Neural progenitor cell (in vitro differentiated cells): Measurements from ENCODE around the gene NR2F1. TPM values are rescaled to one million over a fixed set of nuclear protein-coding genes. Genes with fewer than 3 reads are reported as not detected.

Experiments
- DNase-seq: peaks from one replicate; pipeline ENCODE4 v3.0.0-alpha.2; 2016; ENCODE audit warnings: low spot score
- H2AFZ ChIP-seq: fragments of 200-600 bp; sonication (generic); replicated peaks from 2 replicates; pipeline ENCODE4 v1.6.1; 2016; ENCODE audit warnings: antibody characterized with exemption
- H3F3A ChIP-seq: fragments of 200-600 bp; sonication (generic); 2 replicates; pipeline ENCODE4 v1.6.1; 2016; ENCODE audit warnings: antibody characterized with exemption, low read depth
- H3K27ac ChIP-seq: fragments of 200-600 bp; sonication (generic); 2 replicates; pipeline ENCODE4 v1.5.1; 2016; ENCODE audit warnings: mild to moderate bottlenecking
- H3K27me3 ChIP-seq: fragments of 200-600 bp; sonication (generic); 2 replicates; pipeline ENCODE4 v1.6.1; 2016; ENCODE audit warnings: mild to moderate bottlenecking, moderate library complexity
- H3K36me3 ChIP-seq: fragments of 200-600 bp; sonication (generic); 2 replicates; pipeline ENCODE4 v1.5.1; 2016
- H3K4me1 ChIP-seq: fragments of 200-600 bp; sonication (generic); 2 replicates; pipeline ENCODE4 v1.6.1; 2016; ENCODE audit warnings: mixed run types
- H3K4me2 ChIP-seq: fragments of 200-600 bp; sonication (generic); 2 replicates; pipeline ENCODE4 v1.6.1; 2016
- H3K4me3 ChIP-seq: fragments of 200-600 bp; sonication (generic); 2 replicates; pipeline ENCODE4 v1.5.1; 2016
- H3K79me2 ChIP-seq: fragments of 200-600 bp; sonication (generic); 2 replicates; pipeline ENCODE4 v1.6.1; 2016; ENCODE audit warnings: low read depth
- H3K9ac ChIP-seq: fragments of 200-600 bp; sonication (generic); 2 replicates; pipeline ENCODE4 v1.6.1; 2016
- H3K9me3 ChIP-seq: fragments of 200-600 bp; sonication (generic); 2 replicates; pipeline ENCODE4 v1.5.1; 2016; ENCODE audit warnings: low read depth
- H4K20me1 ChIP-seq: fragments of 200-600 bp; sonication (generic); 2 replicates; pipeline ENCODE4 v1.6.1; 2016; ENCODE audit warnings: low read depth
- H3K27ac Mint-ChIP-seq: 3 replicates; pipeline ENCODE4 v1.8.0; 2021; ENCODE audit warnings: mixed read lengths
- H3K27me3 Mint-ChIP-seq: 2 replicates; pipeline ENCODE4 v1.8.0; 2022; ENCODE audit warnings: low read depth, mild to moderate bottlenecking, inconsistent platforms, moderate library complexity, mixed read lengths; ENCODE audit not compliant: insufficient read depth
- H3K36me3 Mint-ChIP-seq: 3 replicates; pipeline ENCODE4 v1.8.0; 2021; ENCODE audit warnings: mixed read lengths
- H3K4me1 Mint-ChIP-seq: 3 replicates; pipeline ENCODE4 v1.8.0; 2021; ENCODE audit warnings: mixed read lengths
- H3K4me3 Mint-ChIP-seq: 3 replicates; pipeline ENCODE4 v1.8.0; 2021; ENCODE audit warnings: mild to moderate bottlenecking, moderate library complexity, mixed read lengths
- H3K9me3 Mint-ChIP-seq: 3 replicates; pipeline ENCODE4 v1.8.0; 2020; ENCODE audit warnings: mixed read lengths
- EZH2 ChIP-seq: fragments of 200-600 bp; sonication (generic); IDR thresholded peaks from 2 replicates; pipeline ENCODE4 v1.6.1; 2017; ENCODE audit warnings: antibody characterized with exemption, mild to moderate bottlenecking, moderate library complexity
- EZH2phosphoT487 ChIP-seq: fragments of 200-600 bp; sonication (generic); IDR thresholded peaks from 2 replicates; pipeline ENCODE4 v1.6.1; 2017; ENCODE audit warnings: antibody characterized with exemption
- total RNA-seq: library from RNA; depleted of rRNA; stranded (reverse); fragments of >200 nt; gene quantifications from 2 replicates; pipeline ENCODE4 v1.2.3, GENCODE V29; 2015; ENCODE audit warnings: low replicate concordance
- TF ChIP-seq, protein P1 (sequence below): fragments of 200-600 bp; sonication (generic); IDR thresholded peaks from 2 replicates; pipeline ENCODE4 v1.5.1; 2017; ENCODE audit warnings: antibody characterized with exemption, mild to moderate bottlenecking

The NR2F1 gene
- total RNA-seq, 1 donor from 2014 or later = 9.1 TPM

DNA sequence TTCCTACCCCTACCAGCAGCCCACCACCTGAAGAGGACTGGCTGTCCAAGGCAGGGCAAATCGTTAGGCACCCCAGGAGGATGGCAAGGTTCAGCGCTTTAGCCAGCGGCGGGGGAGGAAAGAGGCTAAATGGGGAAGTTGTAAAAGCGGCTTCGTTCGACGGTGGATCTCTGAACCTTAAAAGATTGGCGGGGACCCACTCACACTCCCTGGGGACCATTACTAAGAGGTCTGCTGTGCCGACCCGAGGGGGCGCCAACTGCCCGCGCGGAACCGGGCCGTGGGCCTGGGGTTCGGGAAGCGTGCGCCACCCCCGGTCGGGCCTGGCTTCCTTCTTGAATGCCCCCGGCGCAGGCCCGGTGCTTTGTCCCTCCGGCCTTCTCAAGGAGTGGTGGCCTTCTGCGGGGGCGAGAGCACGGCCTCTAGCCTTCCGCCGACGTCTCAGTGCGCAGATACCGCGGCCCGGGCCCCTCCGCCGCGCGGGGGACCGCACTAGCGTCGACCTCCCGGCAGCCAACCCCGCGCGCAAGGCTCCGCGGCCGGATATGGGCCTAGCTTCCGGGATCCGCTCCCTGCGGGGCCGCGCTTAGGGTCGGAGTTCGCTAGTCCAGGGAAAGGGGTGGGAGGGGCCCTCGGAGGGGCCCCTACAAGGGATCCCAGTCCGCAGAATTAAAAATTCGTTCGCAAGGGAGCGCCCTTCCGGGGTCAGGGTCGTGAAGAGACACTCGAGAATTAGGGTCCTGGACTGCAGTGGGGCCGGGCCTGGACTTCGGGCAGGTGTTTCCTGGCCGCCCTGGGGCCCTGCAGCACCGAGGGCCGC, 12.5 kb upstream of the NR2F1 start:
- H4K20me1 ChIP-seq = peaks cover 30% of the 10 kb centered on the region
- peak overlapping the region; percentile 41 for H2AFZ ChIP-seq
- H3K4me1 ChIP-seq = peaks cover 61% of the 10 kb centered on the region
- H3K4me2 ChIP-seq = peak overlapping the region; percentile 90
- peak overlapping the region; percentile 73 for H3K4me3 Mint-ChIP-seq
- TF ChIP-seq EZH2phosphoT487 = peak; percentile 21
- TF ChIP-seq, protein P1, sequence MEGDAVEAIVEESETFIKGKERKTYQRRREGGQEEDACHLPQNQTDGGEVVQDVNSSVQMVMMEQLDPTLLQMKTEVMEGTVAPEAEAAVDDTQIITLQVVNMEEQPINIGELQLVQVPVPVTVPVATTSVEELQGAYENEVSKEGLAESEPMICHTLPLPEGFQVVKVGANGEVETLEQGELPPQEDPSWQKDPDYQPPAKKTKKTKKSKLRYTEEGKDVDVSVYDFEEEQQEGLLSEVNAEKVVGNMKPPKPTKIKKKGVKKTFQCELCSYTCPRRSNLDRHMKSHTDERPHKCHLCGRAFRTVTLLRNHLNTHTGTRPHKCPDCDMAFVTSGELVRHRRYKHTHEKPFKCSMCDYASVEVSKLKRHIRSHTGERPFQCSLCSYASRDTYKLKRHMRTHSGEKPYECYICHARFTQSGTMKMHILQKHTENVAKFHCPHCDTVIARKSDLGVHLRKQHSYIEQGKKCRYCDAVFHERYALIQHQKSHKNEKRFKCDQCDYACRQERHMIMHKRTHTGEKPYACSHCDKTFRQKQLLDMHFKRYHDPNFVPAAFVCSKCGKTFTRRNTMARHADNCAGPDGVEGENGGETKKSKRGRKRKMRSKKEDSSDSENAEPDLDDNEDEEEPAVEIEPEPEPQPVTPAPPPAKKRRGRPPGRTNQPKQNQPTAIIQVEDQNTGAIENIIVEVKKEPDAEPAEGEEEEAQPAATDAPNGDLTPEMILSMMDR = peak; percentile 27
- TF ChIP-seq EZH2 = peak; percentile 88
- no peaks in the 10 kb centered on the region for H3K9me3 ChIP-seq
- H3K9me3 Mint-ChIP-seq = peaks cover 3% of the 10 kb centered on the region
- peaks cover 98% of the 10 kb centered on the region for H3K27me3 ChIP-seq
- no peaks in the 10 kb centered on the region for H3K36me3 ChIP-seq
- DNase-seq = peak; percentile 67
- peaks cover 14% of the 10 kb centered on the region for H3K27me3 Mint-ChIP-seq
- H3K4me1 Mint-ChIP-seq = peaks cover 65% of the 10 kb centered on the region
- no peaks in the 10 kb centered on the region for H3K79me2 ChIP-seq
- H3K27ac ChIP-seq = no peak overlapping the region
- H3K27ac Mint-ChIP-seq = no peak overlapping the region
- H3K9ac ChIP-seq = no peak overlapping the region
- H3K4me3 ChIP-seq = peak overlapping the region; percentile 36
- peaks cover 21% of the 10 kb centered on the region for H3K36me3 Mint-ChIP-seq
- H3F3A ChIP-seq = peaks cover 62% of the 10 kb centered on the region

DNA sequence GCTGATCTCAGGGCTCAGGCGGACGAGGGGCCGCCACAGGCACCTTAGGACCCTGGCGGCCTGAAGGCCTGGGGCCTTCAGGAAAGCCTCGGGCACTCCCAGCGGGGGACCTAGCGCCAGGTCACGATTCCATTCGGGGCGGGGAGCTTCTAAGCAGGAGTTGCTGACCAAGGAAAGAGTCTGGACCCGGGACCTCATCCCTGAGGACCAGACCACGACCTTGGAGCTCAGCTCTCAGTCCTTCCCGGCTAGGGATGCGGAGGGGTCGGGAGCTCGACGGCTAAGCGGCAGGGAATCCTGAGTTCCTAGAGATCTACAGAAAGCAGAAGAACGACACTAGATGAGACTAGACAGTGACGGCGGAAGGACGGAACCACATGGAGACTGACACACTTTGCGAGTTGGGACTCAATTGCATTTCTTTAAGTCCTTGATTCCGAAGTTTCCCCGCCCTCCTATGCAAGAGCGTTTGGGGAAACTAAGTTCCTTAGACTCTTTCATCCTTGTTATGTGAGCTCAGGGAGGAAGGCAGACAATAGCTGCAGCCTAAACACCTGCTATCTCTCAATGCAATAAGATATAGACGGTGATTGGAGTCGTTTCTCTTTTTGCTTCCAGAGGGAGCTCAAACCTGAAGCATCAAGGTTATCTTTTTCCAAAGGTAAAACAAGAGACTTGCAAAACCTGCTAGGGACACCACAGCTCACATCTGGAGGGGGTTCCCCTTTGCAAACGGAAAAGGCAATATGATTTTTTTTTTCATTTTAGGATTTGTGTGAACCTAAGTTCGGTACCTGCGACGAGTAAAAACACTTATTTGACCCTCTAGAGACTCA, 11.7 kb upstream of the NR2F1 start:
- Histone ChIP-seq H3K9me3 (no peaks in the 10 kb centered on the region), H3K27ac (no peak overlapping the region)
- H3K4me3 Mint-ChIP-seq = peak overlapping the region; percentile 86

GRCh38 chr5:93572101-93572607, 10.9 kb upstream of the NR2F1 start:
- Mint-ChIP-seq H3K9me3 (peaks cover 3% of the 10 kb centered on the region), H3K36me3 (peaks cover 20% of the 10 kb centered on the region), H3K4me3 (peak overlapping the region; percentile 86), H3K27ac (peak overlapping the region; percentile 37), H3K27me3 (peaks cover 14% of the 10 kb centered on the region), H3K4me1 (peaks cover 79% of the 10 kb centered on the region)
- Histone ChIP-seq H3K79me2 (no peaks in the 10 kb centered on the region), H3K4me2 (peak overlapping the region; percentile 90), H3K36me3 (no peaks in the 10 kb centered on the region), H4K20me1 (peaks cover 34% of the 10 kb centered on the region), H3K4me1 (peaks cover 76% of the 10 kb centered on the region), H3K9ac (no peak overlapping the region), H3K27me3 (peaks cover 99% of the 10 kb centered on the region), H3K9me3 (no peaks in the 10 kb centered on the region), H3K27ac (no peak overlapping the region), H3F3A (peaks cover 78% of the 10 kb centered on the region), H3K4me3 (peak overlapping the region; percentile 42), H2AFZ (no peak overlapping the region)
- TF ChIP-seq EZH2 (no peak), EZH2phosphoT487 (no peak)
- TF ChIP-seq, protein P1 = no peak
- peak; percentile 79 for DNase-seq

More for the DNA sequence above, 11.7 kb upstream of the NR2F1 start:
- no peaks in the 10 kb centered on the region for H3K79me2 ChIP-seq
- H3K36me3 ChIP-seq = no peaks in the 10 kb centered on the region
- peak; percentile 59 for DNase-seq
- H3K4me2 ChIP-seq = peak overlapping the region; percentile 90
- peaks cover 68% of the 10 kb centered on the region for H3K4me1 ChIP-seq
- H3K27me3 Mint-ChIP-seq = peaks cover 14% of the 10 kb centered on the region
- H3K4me3 ChIP-seq = peak overlapping the region; percentile 42
- H3K4me1 Mint-ChIP-seq = peaks cover 73% of the 10 kb centered on the region
- H3K36me3 Mint-ChIP-seq = peaks cover 20% of the 10 kb centered on the region
- H3F3A ChIP-seq = peaks cover 70% of the 10 kb centered on the region
- H3K27me3 ChIP-seq = peaks cover 99% of the 10 kb centered on the region
- no peak overlapping the region for H2AFZ ChIP-seq
- peak overlapping the region; percentile 66 for H3K27ac Mint-ChIP-seq
- TF ChIP-seq, protein P1 = no peak
- TF ChIP-seq EZH2phosphoT487 (peak; percentile 37), EZH2 (peak; percentile 65)
- H4K20me1 ChIP-seq = peaks cover 34% of the 10 kb centered on the region
- H3K9me3 Mint-ChIP-seq = peaks cover 3% of the 10 kb centered on the region
- H3K9ac ChIP-seq = no peak overlapping the region
